Left lung (tissue), 10 donors: Measurements from ENCODE around the gene DRC7. TPM values are rescaled to one million over a fixed set of nuclear protein-coding genes. Genes with fewer than 3 reads are reported as not detected.
A peak's percentile ranks its signal among the peaks of the same experiment; 100 is the strongest.

Experiments used
- ATAC-seq: fragments of 200-7000 bp; cut with Tn5 transposase; one replicate; pipeline ENCODE4 v1.9.1; 2020; ENCODE audit warnings: moderate library complexity
- DNase-seq, 4 donors: peaks; one replicate each; pipeline ENCODE4 v3.0.0-alpha.2; 2013 to 2020
- H3K27ac ChIP-seq, 2 donors: fragments of 200-600 bp; sonication (generic) in 1 of 2; one replicate each; pipeline versions ENCODE4 v1.5.0 to v1.8.0; 2020 to 2021
- H3K27me3 ChIP-seq, 2 donors: fragments of 200-600 bp; sonication (generic) in 1 of 2; one replicate each; pipeline versions ENCODE4 v1.5.0 to v1.8.0; 2020 to 2021
- H3K36me3 ChIP-seq, 2 donors: fragments of 200-600 bp; sonication (generic) in 1 of 2; one replicate each; pipeline versions ENCODE4 v1.5.0 to v1.8.0; 2020 to 2021
- H3K4me1 ChIP-seq, 2 donors: fragments of 200-600 bp; one replicate each; pipeline ENCODE4 v1.8.0; 2021
- H3K4me3 ChIP-seq, 2 donors: fragments of 200-600 bp; sonication (generic) in 1 of 2; one replicate each; pipeline versions ENCODE4 v1.5.0 to v1.8.0; 2020 to 2021; ENCODE audit warnings: mild to moderate bottlenecking in 1 of 2
- H3K9me3 ChIP-seq, 2 donors: fragments of 200-600 bp; sonication (generic) in 1 of 2; one replicate each; pipeline versions ENCODE4 v1.5.0 to v1.8.0; 2020 to 2021
- intact Hi-C, 2 donors: fragments of 100-400 bp; cut with DNase I; formaldehyde crosslinking; loops; one replicate each; pipeline versions ENCODE4 v1.11.2 to v1.14.2; 2022
- polyA plus RNA-seq, 6 donors: library from polyadenylated mRNA; unstranded; fragments of 120-200 nt; gene quantifications; one replicate each; pipeline ENCODE4 v1.2.1, GENCODE V29; 2013; ENCODE audit not compliant: insufficient read length in 6 of 6
- total RNA-seq, 2 donors: library from RNA; stranded (reverse); fragmentation: NEBNext Ultra II Directional; extraction: Animal tissue kit (Norgen Biotek cat#: 25700); gene quantifications; one replicate each; pipeline ENCODE4 v1.2.1, GENCODE V29; 2021
- TF ChIP-seq, protein P1 (sequence below), 2 donors: fragments of 200-600 bp; sonication (generic) in 1 of 2; IDR thresholded peaks; one replicate each; pipeline versions ENCODE4 v1.5.0 to v1.8.0; 2021; ENCODE audit warnings: antibody characterized with exemption in 2 of 2
- donor health status: DM: no; HTN: yes; CAD: no.
- donor health status: DM: no; HTN: no; CAD: no.

The DRC7 gene
- total and polyA plus RNA-seq, 8 donors, result 0.52 to 4.3 (median 2.4) TPM

DNA sequence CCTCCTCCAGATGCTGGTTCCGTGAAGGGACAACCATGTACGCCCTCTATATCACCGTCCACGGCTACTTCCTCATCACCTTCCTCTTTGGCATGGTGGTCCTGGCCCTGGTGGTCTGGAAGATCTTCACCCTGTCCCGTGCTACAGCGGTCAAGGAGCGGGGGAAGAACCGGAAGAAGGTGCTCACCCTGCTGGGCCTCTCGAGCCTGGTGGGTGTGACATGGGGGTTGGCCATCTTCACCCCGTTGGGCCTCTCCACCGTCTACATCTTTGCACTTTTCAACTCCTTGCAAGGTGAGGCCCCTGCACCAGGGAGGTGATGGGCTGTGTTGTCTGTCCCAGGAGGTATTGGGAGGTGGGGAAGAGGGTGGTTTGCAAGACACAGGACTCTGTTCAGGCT lies 9.0 kb upstream of the DRC7 start:
- DNase-seq (no peak), ATAC-seq (no peak)
- peaks cover 0 to 39% of the 10 kb centered on the region in 2 donors for H3K4me1 ChIP-seq
- H3K27me3 ChIP-seq, result peaks cover 0 to 15% of the 10 kb centered on the region in 2 donors
- H3K36me3 ChIP-seq, result peaks cover 0 to 13% of the 10 kb centered on the region in 2 donors
- H3K4me3 ChIP-seq, result no peak overlapping the region
- TF ChIP-seq, protein P1, sequence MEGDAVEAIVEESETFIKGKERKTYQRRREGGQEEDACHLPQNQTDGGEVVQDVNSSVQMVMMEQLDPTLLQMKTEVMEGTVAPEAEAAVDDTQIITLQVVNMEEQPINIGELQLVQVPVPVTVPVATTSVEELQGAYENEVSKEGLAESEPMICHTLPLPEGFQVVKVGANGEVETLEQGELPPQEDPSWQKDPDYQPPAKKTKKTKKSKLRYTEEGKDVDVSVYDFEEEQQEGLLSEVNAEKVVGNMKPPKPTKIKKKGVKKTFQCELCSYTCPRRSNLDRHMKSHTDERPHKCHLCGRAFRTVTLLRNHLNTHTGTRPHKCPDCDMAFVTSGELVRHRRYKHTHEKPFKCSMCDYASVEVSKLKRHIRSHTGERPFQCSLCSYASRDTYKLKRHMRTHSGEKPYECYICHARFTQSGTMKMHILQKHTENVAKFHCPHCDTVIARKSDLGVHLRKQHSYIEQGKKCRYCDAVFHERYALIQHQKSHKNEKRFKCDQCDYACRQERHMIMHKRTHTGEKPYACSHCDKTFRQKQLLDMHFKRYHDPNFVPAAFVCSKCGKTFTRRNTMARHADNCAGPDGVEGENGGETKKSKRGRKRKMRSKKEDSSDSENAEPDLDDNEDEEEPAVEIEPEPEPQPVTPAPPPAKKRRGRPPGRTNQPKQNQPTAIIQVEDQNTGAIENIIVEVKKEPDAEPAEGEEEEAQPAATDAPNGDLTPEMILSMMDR (IDR thresholded peaks at IDR 0.05), result no peak
- H3K27ac ChIP-seq, result no peak overlapping the region
- intact Hi-C loops, result no loop called here
- H3K9me3 ChIP-seq, result no peaks in the 10 kb centered on the region

DNA sequence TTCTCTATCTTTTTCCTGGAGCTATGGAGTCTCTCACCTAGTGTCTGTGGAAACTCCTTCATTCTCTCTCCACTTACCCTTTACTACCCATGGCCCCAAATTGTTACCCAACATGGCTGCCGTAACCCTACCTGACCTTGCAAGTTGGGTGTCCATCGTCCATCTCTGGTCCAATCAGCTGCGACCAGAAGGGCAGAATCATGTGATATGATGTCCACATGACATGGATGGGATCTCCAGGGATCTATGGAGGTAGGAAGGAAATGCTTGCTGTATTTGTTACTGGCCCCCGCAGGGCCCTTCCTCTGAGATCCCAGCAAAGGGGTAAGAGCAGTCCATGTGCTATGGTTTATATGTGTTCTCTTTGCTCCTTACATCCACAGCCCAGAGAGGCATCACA lies 8.0 kb upstream of the DRC7 start:
- Histone ChIP-seq H3K9me3 (no peaks in the 10 kb centered on the region), H3K4me1 (peaks cover 0 to 47% of the 10 kb centered on the region in 2 donors), H3K4me3 (no peak overlapping the region), H3K27me3 (peaks cover 0 to 15% of the 10 kb centered on the region in 2 donors), H3K36me3 (peaks cover 0 to 13% of the 10 kb centered on the region in 2 donors), H3K27ac (peak overlapping the region in 1 of 2 donors; percentile 84)
- intact Hi-C loops, result no loop called here
- TF ChIP-seq, protein P1 (IDR thresholded peaks at IDR 0.05), result no peak
- ATAC-seq, result no peak
- no peak for DNase-seq

DNA sequence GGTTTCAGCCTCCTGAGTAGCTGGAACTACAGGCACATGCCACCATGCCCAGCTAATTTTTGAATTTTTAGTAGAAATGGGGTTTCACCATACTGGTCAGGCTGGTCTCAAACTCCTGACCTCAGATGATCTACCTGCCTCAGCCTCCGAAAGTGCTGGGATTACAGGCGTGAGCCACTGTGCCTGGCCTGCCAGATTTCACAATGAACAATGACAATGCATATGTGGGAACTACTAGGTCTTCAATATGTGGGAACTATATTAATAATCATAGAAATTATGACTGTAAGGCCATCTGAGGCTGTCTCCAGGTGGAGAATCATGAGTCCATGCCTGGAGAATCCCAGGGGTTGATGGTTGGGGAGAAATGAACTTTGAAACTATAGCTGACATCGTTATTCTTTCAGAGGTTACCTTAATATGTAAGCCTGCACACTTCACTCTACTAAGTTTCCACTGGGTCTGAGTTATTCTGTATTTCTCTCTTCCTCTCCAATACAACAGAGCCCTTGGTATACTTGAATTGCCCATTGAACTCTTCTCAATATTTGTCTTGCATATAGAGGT lies 7.2 kb upstream of the DRC7 start:
- Histone ChIP-seq H3K27ac (peak overlapping the region in 1 of 2 donors; percentile 84), H3K9me3 (no peaks in the 10 kb centered on the region), H3K4me1 (peaks cover 0 to 50% of the 10 kb centered on the region in 2 donors), H3K27me3 (peaks cover 0 to 15% of the 10 kb centered on the region in 2 donors), H3K4me3 (no peak overlapping the region), H3K36me3 (peaks cover 0 to 10% of the 10 kb centered on the region in 2 donors)
- DNase-seq (no peak), ATAC-seq (no peak)
- intact Hi-C loops, result no loop called here
- TF ChIP-seq, protein P1 (IDR thresholded peaks at IDR 0.05), result no peak

- H3K4me3 ChIP-seq, result no peak overlapping the region
- H3K9me3 ChIP-seq, result no peaks in the 10 kb centered on the region
- H3K4me1 ChIP-seq, result peaks cover 0 to 50% of the 10 kb centered on the region in 2 donors
- H3K36me3 ChIP-seq, result peaks cover 0 to 6% of the 10 kb centered on the region in 2 donors
- peaks cover 0 to 15% of the 10 kb centered on the region in 2 donors for H3K27me3 ChIP-seq
- intact Hi-C loops, result no loop called here
- ATAC-seq (no peak), DNase-seq (no peak)
- peak overlapping the region in 1 of 2 donors; percentile 84 for H3K27ac ChIP-seq
- TF ChIP-seq, protein P1 (IDR thresholded peaks at IDR 0.05), result no peak
Observed at GRCh38 chr16:57688487-57688986, 6.1 kb upstream of the DRC7 start.

- TF ChIP-seq, protein P1 (IDR thresholded peaks at IDR 0.05), result no peak
- H3K4me1 ChIP-seq, result peaks cover 0 to 50% of the 10 kb centered on the region in 2 donors
- ATAC-seq (peak; percentile 51), DNase-seq (no peak)
- peaks cover 0 to 15% of the 10 kb centered on the region in 2 donors for H3K27me3 ChIP-seq
- no peaks in the 10 kb centered on the region for H3K9me3 ChIP-seq
- no peak overlapping the region for H3K4me3 ChIP-seq
- H3K27ac ChIP-seq, result peak overlapping the region in 1 of 2 donors; percentile 84
- H3K36me3 ChIP-seq, result peaks cover 0 to 6% of the 10 kb centered on the region in 2 donors
- intact Hi-C loops, result no loop called here
Observed at GRCh38 chr16:57688987-57689761, 5.4 kb upstream of the DRC7 start.
